Loucy (cell line): ENCODE results near the gene HS6ST3.

Experiments used
- H2AFZ ChIP-seq: fragments of 200-600 bp; sonication (generic); 2 replicates; pipeline ENCODE4 v1.6.0; 2016; ENCODE audit warnings: antibody characterized with exemption, mild to moderate bottlenecking, low read length, moderate library complexity
- H3F3A ChIP-seq: fragments of 200-600 bp; 2 replicates; pipeline ENCODE4 v1.6.0; 2016; ENCODE audit warnings: antibody characterized with exemption, low read depth, mild to moderate bottlenecking
- H3K27me3 ChIP-seq: fragments of 200-600 bp; sonication (generic); 2 replicates; pipeline ENCODE4 v1.6.1; 2014; ENCODE audit warnings: low read length, mild to moderate bottlenecking; ENCODE audit not compliant: insufficient read depth, poor library complexity, severe bottlenecking
- H3K36me3 ChIP-seq: fragments of 200-600 bp; sonication (generic); 2 replicates; pipeline ENCODE4 v1.6.1; 2016; ENCODE audit warnings: low read length; ENCODE audit not compliant: insufficient read depth
- H3K4me1 ChIP-seq: fragments of 200-600 bp; sonication (generic); 2 replicates; pipeline ENCODE4 v1.5.1; 2014; ENCODE audit warnings: low read length, mild to moderate bottlenecking; ENCODE audit not compliant: insufficient read depth, poor library complexity, severe bottlenecking
- H3K4me2 ChIP-seq: fragments of 200-600 bp; sonication (generic); 2 replicates; pipeline ENCODE4 v1.6.0; 2014; ENCODE audit warnings: antibody characterized with exemption, low read length, low read depth, mild to moderate bottlenecking; ENCODE audit not compliant: poor library complexity, severe bottlenecking
- H3K4me3 ChIP-seq: fragments of 200-600 bp; sonication (generic); 2 replicates; pipeline ENCODE4 v1.5.1; 2014; ENCODE audit warnings: low read length, mild to moderate bottlenecking, mixed read lengths; ENCODE audit not compliant: poor library complexity, severe bottlenecking
- H3K79me2 ChIP-seq: fragments of 200-600 bp; sonication (generic); 2 replicates; pipeline ENCODE4 v1.6.1; 2014; ENCODE audit warnings: low read length; ENCODE audit not compliant: insufficient read depth
- H3K9ac ChIP-seq: fragments of 200-600 bp; sonication (generic); 2 replicates; pipeline ENCODE4 v1.6.0; 2014; ENCODE audit warnings: mild to moderate bottlenecking, low read depth, low read length, moderate library complexity; ENCODE audit not compliant: poor library complexity, severe bottlenecking
- H3K9me2 ChIP-seq: fragments of 200-600 bp; sonication (generic); replicated peaks from 2 replicates; pipeline ENCODE4 v1.6.1; 2016; ENCODE audit warnings: low read depth, low read length, mixed read lengths
- H3K9me3 ChIP-seq: fragments of 200-600 bp; sonication (generic); 2 replicates; pipeline ENCODE4 v1.6.1; 2014; ENCODE audit warnings: mild to moderate bottlenecking, antibody characterized with exemption, low read length, low read depth; ENCODE audit not compliant: insufficient read depth
- H4K20me1 ChIP-seq: fragments of 200-600 bp; sonication (generic); 2 replicates; pipeline ENCODE4 v1.6.0; 2014; ENCODE audit warnings: antibody characterized with exemption, low read length, mild to moderate bottlenecking; ENCODE audit not compliant: insufficient read depth, poor library complexity, severe bottlenecking
- CTCF ChIP-seq: fragments of 200-600 bp; sonication (generic); conservative IDR thresholded peaks from 2 replicates; pipeline ENCODE4 v1.5.1; 2014; ENCODE audit warnings: mild to moderate bottlenecking, antibody characterized with exemption, low read length
- EZH2phosphoT487 ChIP-seq: fragments of 200-600 bp; IDR thresholded peaks from 2 replicates; pipeline ENCODE4 v1.6.1; 2018; ENCODE audit warnings: antibody characterized with exemption, mild to moderate bottlenecking, moderate library complexity, borderline replicate concordance

The HS6ST3 gene

GRCh38 chr13:96684907-96685306 is 595.0 kb downstream of the HS6ST3 start:
- Histone ChIP-seq H4K20me1 (no peaks in the 10 kb centered on the region), H3K4me2 (no peak overlapping the region), H3K27me3 (no peaks in the 10 kb centered on the region), H3K36me3 (no peaks in the 10 kb centered on the region), H3F3A (no peaks in the 10 kb centered on the region), H3K79me2 (no peaks in the 10 kb centered on the region), H3K4me3 (no peak overlapping the region), H2AFZ (no peak overlapping the region), H3K9me3 (no peaks in the 10 kb centered on the region), H3K4me1 (no peaks in the 10 kb centered on the region), H3K9ac (no peak overlapping the region), H3K9me2 (no peaks in the 10 kb centered on the region)
- TF ChIP-seq CTCF (no peak), EZH2phosphoT487 (no peak)

- no peaks in the 10 kb centered on the region for H3K9me2 ChIP-seq
- no peaks in the 10 kb centered on the region for H3K27me3 ChIP-seq
- H2AFZ ChIP-seq: no peak overlapping the region
- H3K79me2 ChIP-seq: no peaks in the 10 kb centered on the region
- H3K4me2 ChIP-seq: no peak overlapping the region
- no peaks in the 10 kb centered on the region for H3F3A ChIP-seq
- no peaks in the 10 kb centered on the region for H3K9me3 ChIP-seq
- H3K4me3 ChIP-seq: no peak overlapping the region
- H3K9ac ChIP-seq: no peak overlapping the region
- H4K20me1 ChIP-seq: no peaks in the 10 kb centered on the region
- TF ChIP-seq EZH2phosphoT487 (no peak), CTCF (no peak)
- H3K36me3 ChIP-seq: no peaks in the 10 kb centered on the region
- H3K4me1 ChIP-seq: no peaks in the 10 kb centered on the region
Measured at GRCh38 chr13:96686286-96686685, 596.4 kb downstream of the HS6ST3 start.

- Histone ChIP-seq H3K4me2 (no peak overlapping the region), H3K9ac (no peak overlapping the region), H3K79me2 (no peaks in the 10 kb centered on the region)
Measured at GRCh38 chr13:96687191-96687590, 597.3 kb downstream of the HS6ST3 start.

More at GRCh38 chr13:96687191-96687590, 597.3 kb downstream of the HS6ST3 start:
- Histone ChIP-seq H3K4me1 (no peaks in the 10 kb centered on the region), H2AFZ (no peak overlapping the region), H3F3A (no peaks in the 10 kb centered on the region), H4K20me1 (no peaks in the 10 kb centered on the region), H3K9me2 (no peaks in the 10 kb centered on the region), H3K4me3 (no peak overlapping the region), H3K27me3 (no peaks in the 10 kb centered on the region), H3K36me3 (no peaks in the 10 kb centered on the region), H3K9me3 (no peaks in the 10 kb centered on the region)
- no peak for TF ChIP-seq EZH2phosphoT487
- TF ChIP-seq CTCF: no peak
